ENCODE data around the gene GNAQ. TPM values are rescaled to one million over a fixed set of nuclear protein-coding genes. Genes with fewer than 3 reads are reported as not detected.

GNAQ gene
- total and polyA plus RNA-seq, 5 donors from 2014 or later: 8.5 to 79.4 (median 17.4) TPM

GRCh38 chr9:78030553-78031443 lies 813 bp downstream of the GNAQ start:
- peak overlapping the region; percentile 74 to 97 (median 94) for H3K27ac Mint-ChIP-seq
- H3K36me3 Mint-ChIP-seq: no peaks in the 10 kb centered on the region
- H3K4me1 Mint-ChIP-seq: peaks cover 25 to 75% (median 55%) of the 10 kb centered on the region in 4 donors
- no peaks in the 10 kb centered on the region for H3K36me3 ChIP-seq (ENCODE audit: control insufficient read depth, insufficient read depth, low read length)
- H3K4me3 Mint-ChIP-seq: peak overlapping the region; percentile 86 to 98 (median 94)
- no peaks in the 10 kb centered on the region for H3K9me3 ChIP-seq (ENCODE audit: control insufficient read depth in 2 of 2, low read length in 2 of 2)
- no peaks in the 10 kb centered on the region for H3K27me3 Mint-ChIP-seq
- ATAC-seq (ENCODE audit: low read depth in 2 of 2) (peak; percentile 16 to 23), DNase-seq (peak; percentile 39 to 73 (median 64))
- H3K27me3 ChIP-seq (ENCODE audit: control insufficient read depth, insufficient read depth, low read length): no peaks in the 10 kb centered on the region
- H3K4me1 ChIP-seq (ENCODE audit: control insufficient read depth, insufficient read depth, low read length, poor library complexity, severe bottlenecking): peaks cover 62% of the 10 kb centered on the region
- H3K4me3 ChIP-seq (ENCODE audit: low read depth, low read length): peak overlapping the region; percentile 87
- H3K9me3 Mint-ChIP-seq: no peaks in the 10 kb centered on the region
- peak overlapping the region; percentile 76 for H3K27ac ChIP-seq (ENCODE audit: insufficient read depth, low read length, poor library complexity, severe bottlenecking)

GRCh38 chr9:78030296-78030552 lies 1.4 kb downstream of the GNAQ start:
- Mint-ChIP-seq H3K27me3 (no peaks in the 10 kb centered on the region), H3K9me3 (no peaks in the 10 kb centered on the region), H3K36me3 (no peaks in the 10 kb centered on the region), H3K4me1 (peaks cover 30 to 76% (median 55%) of the 10 kb centered on the region in 4 donors), H3K4me3 (peak overlapping the region; percentile 86 to 98 (median 94)), H3K27ac (peak overlapping the region; percentile 74 to 97 (median 94))
- H3K27me3 ChIP-seq (ENCODE audit: control insufficient read depth, insufficient read depth, low read length): no peaks in the 10 kb centered on the region
- H3K9me3 ChIP-seq (ENCODE audit: control insufficient read depth in 2 of 2, low read length in 2 of 2): no peaks in the 10 kb centered on the region
- H3K4me3 ChIP-seq (ENCODE audit: low read depth, low read length): peak overlapping the region; percentile 87
- peaks cover 61% of the 10 kb centered on the region for H3K4me1 ChIP-seq (ENCODE audit: control insufficient read depth, insufficient read depth, low read length, poor library complexity, severe bottlenecking)
- peak overlapping the region; percentile 76 for H3K27ac ChIP-seq (ENCODE audit: insufficient read depth, low read length, poor library complexity, severe bottlenecking)
- DNase-seq (no peak), ATAC-seq (ENCODE audit: low read depth in 2 of 2) (no peak)
- no peaks in the 10 kb centered on the region for H3K36me3 ChIP-seq (ENCODE audit: control insufficient read depth, insufficient read depth, low read length)

- Mint-ChIP-seq H3K27ac (peak overlapping the region; percentile 74 to 97 (median 94)), H3K4me1 (peaks cover 31 to 75% (median 50%) of the 10 kb centered on the region in 4 donors), H3K27me3 (no peaks in the 10 kb centered on the region), H3K9me3 (no peaks in the 10 kb centered on the region), H3K36me3 (no peaks in the 10 kb centered on the region), H3K4me3 (peak overlapping the region; percentile 86 to 98 (median 94))
- Histone ChIP-seq H3K4me1 (ENCODE audit: control insufficient read depth, insufficient read depth, low read length, poor library complexity, severe bottlenecking) (peaks cover 56% of the 10 kb centered on the region), H3K27ac (ENCODE audit: insufficient read depth, low read length, poor library complexity, severe bottlenecking) (peak overlapping the region; percentile 76), H3K9me3 (ENCODE audit: control insufficient read depth in 2 of 2, low read length in 2 of 2) (no peaks in the 10 kb centered on the region), H3K36me3 (ENCODE audit: control insufficient read depth, insufficient read depth, low read length) (no peaks in the 10 kb centered on the region), H3K4me3 (ENCODE audit: low read depth, low read length) (peak overlapping the region; percentile 87), H3K27me3 (ENCODE audit: control insufficient read depth, insufficient read depth, low read length) (no peaks in the 10 kb centered on the region)
- peak in 2 of 3 donors; percentile 56 to 78 for DNase-seq
- ATAC-seq (ENCODE audit: low read depth in 2 of 2): peak; percentile 32 to 40
These were observed 1.9 kb downstream of the GNAQ start for GRCh38 chr9:78029551-78030295.

GRCh38 chr9:78028926-78029325 lies 2.7 kb downstream of the GNAQ start:
- Histone ChIP-seq H3K9me3 (ENCODE audit: control insufficient read depth in 2 of 2, low read length in 2 of 2) (no peaks in the 10 kb centered on the region), H3K4me1 (ENCODE audit: control insufficient read depth, insufficient read depth, low read length, poor library complexity, severe bottlenecking) (peaks cover 52% of the 10 kb centered on the region), H3K27ac (ENCODE audit: insufficient read depth, low read length, poor library complexity, severe bottlenecking) (no peak overlapping the region), H3K36me3 (ENCODE audit: control insufficient read depth, insufficient read depth, low read length) (no peaks in the 10 kb centered on the region), H3K27me3 (ENCODE audit: control insufficient read depth, insufficient read depth, low read length) (no peaks in the 10 kb centered on the region), H3K4me3 (ENCODE audit: low read depth, low read length) (peak overlapping the region; percentile 87)
- peaks cover 28 to 73% (median 50%) of the 10 kb centered on the region in 4 donors for H3K4me1 Mint-ChIP-seq
- H3K27ac Mint-ChIP-seq: peak overlapping the region in 2 of 3 donors; percentile 59 to 74
- H3K27me3 Mint-ChIP-seq: no peaks in the 10 kb centered on the region
- no peaks in the 10 kb centered on the region for H3K9me3 Mint-ChIP-seq
- ATAC-seq (ENCODE audit: low read depth in 2 of 2) (no peak), DNase-seq (no peak)
- peak overlapping the region; percentile 86 to 98 (median 94) for H3K4me3 Mint-ChIP-seq
- H3K36me3 Mint-ChIP-seq: no peaks in the 10 kb centered on the region

- Mint-ChIP-seq H3K27me3 (no peaks in the 10 kb centered on the region), H3K27ac (no peak overlapping the region), H3K9me3 (no peaks in the 10 kb centered on the region), H3K4me3 (no peak overlapping the region), H3K36me3 (no peaks in the 10 kb centered on the region), H3K4me1 (peaks cover 31 to 75% (median 57%) of the 10 kb centered on the region in 4 donors)
- no peaks in the 10 kb centered on the region for H3K27me3 ChIP-seq (ENCODE audit: control insufficient read depth, insufficient read depth, low read length)
- H3K27ac ChIP-seq (ENCODE audit: insufficient read depth, low read length, poor library complexity, severe bottlenecking): no peak overlapping the region
- H3K36me3 ChIP-seq (ENCODE audit: control insufficient read depth, insufficient read depth, low read length): no peaks in the 10 kb centered on the region
- H3K9me3 ChIP-seq (ENCODE audit: control insufficient read depth in 2 of 2, low read length in 2 of 2): no peaks in the 10 kb centered on the region
- DNase-seq (no peak), ATAC-seq (ENCODE audit: low read depth in 2 of 2) (no peak)
- no peak overlapping the region for H3K4me3 ChIP-seq (ENCODE audit: low read depth, low read length)
- peaks cover 37% of the 10 kb centered on the region for H3K4me1 ChIP-seq (ENCODE audit: control insufficient read depth, insufficient read depth, low read length, poor library complexity, severe bottlenecking)
These were observed 4.7 kb downstream of the GNAQ start for GRCh38 chr9:78026947-78027346.

GRCh38 chr9:78026416-78026815 lies 5.2 kb downstream of the GNAQ start:
- Mint-ChIP-seq H3K27me3 (no peaks in the 10 kb centered on the region), H3K9me3 (no peaks in the 10 kb centered on the region), H3K4me1 (peaks cover 32 to 80% (median 62%) of the 10 kb centered on the region in 4 donors), H3K4me3 (no peak overlapping the region), H3K27ac (no peak overlapping the region), H3K36me3 (peaks cover 2% of the 10 kb centered on the region)
- no peak for DNase-seq
- no peak for ATAC-seq (ENCODE audit: low read depth in 2 of 2)
- no peaks in the 10 kb centered on the region for H3K9me3 ChIP-seq (ENCODE audit: control insufficient read depth in 2 of 2, low read length in 2 of 2)
- H3K36me3 ChIP-seq (ENCODE audit: control insufficient read depth, insufficient read depth, low read length): no peaks in the 10 kb centered on the region
- H3K27ac ChIP-seq (ENCODE audit: insufficient read depth, low read length, poor library complexity, severe bottlenecking): no peak overlapping the region
- H3K4me1 ChIP-seq (ENCODE audit: control insufficient read depth, insufficient read depth, low read length, poor library complexity, severe bottlenecking): peaks cover 37% of the 10 kb centered on the region
- H3K4me3 ChIP-seq (ENCODE audit: low read depth, low read length): no peak overlapping the region
- H3K27me3 ChIP-seq (ENCODE audit: control insufficient read depth, insufficient read depth, low read length): no peaks in the 10 kb centered on the region

GRCh38 chr9:78025186-78025585 lies 6.4 kb downstream of the GNAQ start:
- H3K36me3 Mint-ChIP-seq: peaks cover 9% of the 10 kb centered on the region
- no peak for DNase-seq
- no peak for ATAC-seq (ENCODE audit: low read depth in 2 of 2)
- no peaks in the 10 kb centered on the region for H3K27me3 Mint-ChIP-seq
- no peak overlapping the region for H3K27ac ChIP-seq (ENCODE audit: insufficient read depth, low read length, poor library complexity, severe bottlenecking)
- no peak overlapping the region for H3K4me3 Mint-ChIP-seq
- H3K4me1 ChIP-seq (ENCODE audit: control insufficient read depth, insufficient read depth, low read length, poor library complexity, severe bottlenecking): peaks cover 31% of the 10 kb centered on the region
- no peak overlapping the region for H3K4me3 ChIP-seq (ENCODE audit: low read depth, low read length)
- no peaks in the 10 kb centered on the region for H3K9me3 ChIP-seq (ENCODE audit: control insufficient read depth in 2 of 2, low read length in 2 of 2)
- H3K27me3 ChIP-seq (ENCODE audit: control insufficient read depth, insufficient read depth, low read length): no peaks in the 10 kb centered on the region
- peak overlapping the region in 1 of 3 donors; percentile 39 for H3K27ac Mint-ChIP-seq
- H3K4me1 Mint-ChIP-seq: peaks cover 34 to 88% (median 69%) of the 10 kb centered on the region in 4 donors
- H3K36me3 ChIP-seq (ENCODE audit: control insufficient read depth, insufficient read depth, low read length): no peaks in the 10 kb centered on the region
- no peaks in the 10 kb centered on the region for H3K9me3 Mint-ChIP-seq

All from CD4-positive, CD25-positive, alpha-beta regulatory T cell (primary cell).